Activated CD4-positive, alpha-beta T cell treated with anti-CD3 and anti-CD28 coated beads for 36 hours (primary cell): Measurements from ENCODE around the gene ANAPC1. TPM values are rescaled to one million over a fixed set of nuclear protein-coding genes. Genes with fewer than 3 reads are reported as not detected.
"Not testable (repeated sequence)": the region's sequence is repeated elsewhere in the genome, so short reads cannot be mapped to it uniquely, and the experiment has no call there.

Source experiments
- ATAC-seq: fragments of 200-7000 bp; cut with Tn5 transposase; one replicate; pipeline ENCODE4 v1.10.0; 2021; ENCODE audit warnings: mild to moderate bottlenecking, moderate library complexity
- CTCF ChIA-PET: fragments of 350-600 bp; sonication (Branson Sonifier 250); formaldehyde crosslinking; loops from one replicate; lab custom pipeline; 2021; ENCODE audit warnings: antibody characterized with exemption; lab: Charles Lee
- POLR2A ChIA-PET: fragments of 350-600 bp; sonication (Branson Sonifier 250); formaldehyde crosslinking; loops from one replicate; lab custom pipeline; 2021; ENCODE audit warnings: antibody characterized with exemption, inconsistent platforms; lab: Charles Lee
- DNase-seq: peaks from one replicate; pipeline ENCODE4 v3.0.0-alpha.2; 2020
- H3K27ac Mint-ChIP-seq: one replicate; pipeline ENCODE4 v1.8.0; 2021; ENCODE audit warnings: mixed read lengths
- H3K27me3 Mint-ChIP-seq: one replicate; pipeline ENCODE4 v1.8.0; 2021; ENCODE audit warnings: mixed read lengths
- H3K36me3 Mint-ChIP-seq: one replicate; pipeline ENCODE4 v1.8.0; 2021; ENCODE audit warnings: low read depth, mixed read lengths
- H3K4me1 Mint-ChIP-seq: one replicate; pipeline ENCODE4 v1.8.0; 2021; ENCODE audit warnings: mixed read lengths
- H3K4me3 Mint-ChIP-seq: one replicate; pipeline ENCODE4 v1.8.0; 2021; ENCODE audit warnings: mild to moderate bottlenecking, moderate library complexity, mixed read lengths
- H3K9me3 Mint-ChIP-seq: one replicate; pipeline ENCODE4 v1.8.0; 2021; ENCODE audit warnings: low read depth, mixed read lengths
- intact Hi-C, 2 experiments: fragments of 100-400 bp; cut with DNase I in 1 of 2; cut with micrococcal nuclease in 1 of 2; formaldehyde crosslinking; loops; one replicate each; pipeline versions ENCODE4 v1.14.2 to v1.15.1; 2022 to 2024; cut with DNase I, micrococcal nuclease
- total RNA-seq, 2 experiments: library from RNA; stranded (reverse); gene quantifications; one replicate each; pipeline ENCODE4 v1.2.3, GENCODE V29; 2021

The ANAPC1 gene
- total RNA-seq, 2 experiments from 2014 or later: 85.1 to 113 TPM

- H3K36me3 Mint-ChIP-seq: peaks cover 14% of the 10 kb centered on the region
- POLR2A ChIA-PET, H3K9me3 Mint-ChIP-seq, H3K27me3 Mint-ChIP-seq, H3K27ac Mint-ChIP-seq, CTCF ChIA-PET, H3K4me3 Mint-ChIP-seq, H3K4me1 Mint-ChIP-seq, ATAC-seq, DNase-seq, intact Hi-C loops: not testable (repeated sequence)
Observed at GRCh38 chr2:111760697-111761284, 123.2 kb downstream of the ANAPC1 start.

GRCh38 chr2:111752533-111752932 is 131.5 kb downstream of the ANAPC1 start:
- POLR2A ChIA-PET, H3K4me1 Mint-ChIP-seq, H3K27me3 Mint-ChIP-seq, H3K9me3 Mint-ChIP-seq, H3K4me3 Mint-ChIP-seq, ATAC-seq, CTCF ChIA-PET, DNase-seq, intact Hi-C loops, H3K27ac Mint-ChIP-seq, H3K36me3 Mint-ChIP-seq: not testable (repeated sequence)

DNA sequence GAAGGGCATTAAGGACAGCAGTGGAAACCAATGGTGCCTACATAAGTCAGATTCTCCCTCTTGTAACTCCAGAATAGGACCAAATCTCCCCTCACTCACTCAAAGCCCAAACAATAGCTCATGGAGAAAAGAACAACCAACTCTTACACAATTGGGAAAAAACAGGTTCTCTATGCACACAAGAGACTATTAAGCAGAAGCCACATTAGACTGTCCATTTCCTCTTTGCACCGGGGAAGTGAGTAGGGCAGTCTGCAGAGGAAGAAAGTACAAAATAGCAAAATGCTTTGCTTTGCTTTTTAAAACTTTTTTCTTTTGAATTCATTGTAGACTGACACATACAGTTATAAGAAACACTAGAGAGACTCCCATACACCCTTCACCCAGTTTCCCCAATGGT is 133.4 kb downstream of the ANAPC1 start:
- DNase-seq, H3K4me3 Mint-ChIP-seq, H3K4me1 Mint-ChIP-seq, H3K9me3 Mint-ChIP-seq, intact Hi-C loops, ATAC-seq, H3K36me3 Mint-ChIP-seq, CTCF ChIA-PET, H3K27me3 Mint-ChIP-seq, H3K27ac Mint-ChIP-seq, POLR2A ChIA-PET: not testable (repeated sequence)

DNA sequence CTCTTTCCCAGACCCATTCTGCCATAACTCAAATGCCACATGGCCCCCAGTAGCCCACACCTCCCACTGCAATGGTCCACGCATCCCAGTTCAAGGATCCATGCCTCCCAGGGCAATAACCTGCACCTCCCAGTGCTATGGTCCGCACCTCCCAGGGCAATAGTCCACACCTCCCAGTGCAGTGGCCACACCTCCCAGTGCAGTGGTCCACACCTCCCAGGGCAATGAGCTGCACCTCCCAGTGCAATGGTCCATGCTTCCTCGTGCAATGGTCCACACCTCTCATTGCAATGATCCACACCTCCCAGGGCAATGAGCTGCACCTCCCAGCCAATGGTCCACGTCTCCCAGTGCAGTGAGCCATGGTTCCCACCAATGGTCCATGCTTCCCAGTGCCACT is 135.6 kb downstream of the ANAPC1 start:
- H3K27ac Mint-ChIP-seq, H3K9me3 Mint-ChIP-seq, CTCF ChIA-PET, POLR2A ChIA-PET, ATAC-seq, DNase-seq, H3K4me3 Mint-ChIP-seq, H3K27me3 Mint-ChIP-seq, H3K4me1 Mint-ChIP-seq, H3K36me3 Mint-ChIP-seq, intact Hi-C loops: not testable (repeated sequence)

GRCh38 chr2:111747410-111748115 is 136.4 kb downstream of the ANAPC1 start:
- POLR2A ChIA-PET, H3K36me3 Mint-ChIP-seq, CTCF ChIA-PET, H3K27me3 Mint-ChIP-seq, H3K4me3 Mint-ChIP-seq, H3K4me1 Mint-ChIP-seq, intact Hi-C loops, H3K27ac Mint-ChIP-seq, H3K9me3 Mint-ChIP-seq: not testable (repeated sequence)
- DNase-seq (peak; percentile 91), ATAC-seq (peak; percentile 98)

DNA sequence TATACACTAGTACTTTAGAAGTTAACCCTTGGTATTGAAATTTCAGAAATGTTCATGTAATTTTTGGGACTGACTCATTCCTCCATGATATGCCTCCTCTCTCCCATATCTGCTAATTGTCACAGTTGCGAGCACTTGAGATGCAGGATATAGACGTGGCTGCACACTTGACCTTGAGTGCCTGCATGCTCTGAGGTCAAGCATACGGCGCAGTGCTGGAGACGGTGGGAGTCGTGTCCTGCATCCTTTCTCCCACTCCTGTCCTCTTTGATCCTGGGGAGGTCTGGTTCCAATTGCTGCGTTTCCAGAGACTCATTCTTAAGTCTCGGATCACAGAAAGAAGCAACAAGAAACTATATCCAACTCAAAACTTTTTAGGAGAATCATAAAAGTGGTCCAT is 139.2 kb downstream of the ANAPC1 start:
- H3K27me3 Mint-ChIP-seq, DNase-seq, intact Hi-C loops, CTCF ChIA-PET, ATAC-seq, H3K27ac Mint-ChIP-seq, H3K4me1 Mint-ChIP-seq, POLR2A ChIA-PET, H3K36me3 Mint-ChIP-seq, H3K4me3 Mint-ChIP-seq, H3K9me3 Mint-ChIP-seq: not testable (repeated sequence)

GRCh38 chr2:111741517-111741916 is 142.5 kb downstream of the ANAPC1 start:
- CTCF ChIA-PET, POLR2A ChIA-PET: not testable (repeated sequence)

GRCh38 chr2:111735838-111736721 is 147.9 kb downstream of the ANAPC1 start:
- H3K4me1 Mint-ChIP-seq, DNase-seq, H3K36me3 Mint-ChIP-seq, H3K9me3 Mint-ChIP-seq, intact Hi-C loops, H3K27me3 Mint-ChIP-seq, H3K27ac Mint-ChIP-seq, H3K4me3 Mint-ChIP-seq, POLR2A ChIA-PET, CTCF ChIA-PET: not testable (repeated sequence)
- peak; percentile 89 for ATAC-seq

More at GRCh38 chr2:111741517-111741916, 142.5 kb downstream of the ANAPC1 start:
- intact Hi-C loops, H3K27me3 Mint-ChIP-seq, H3K36me3 Mint-ChIP-seq, H3K4me3 Mint-ChIP-seq, ATAC-seq, DNase-seq, H3K9me3 Mint-ChIP-seq, H3K4me1 Mint-ChIP-seq, H3K27ac Mint-ChIP-seq: not testable (repeated sequence)

GRCh38 chr2:111735420-111735819 is 148.6 kb downstream of the ANAPC1 start:
- H3K27me3 Mint-ChIP-seq, POLR2A ChIA-PET, H3K36me3 Mint-ChIP-seq, ATAC-seq, H3K4me1 Mint-ChIP-seq, DNase-seq, H3K4me3 Mint-ChIP-seq, intact Hi-C loops, CTCF ChIA-PET, H3K9me3 Mint-ChIP-seq, H3K27ac Mint-ChIP-seq: not testable (repeated sequence)

GRCh38 chr2:111729812-111730458 is 154.1 kb downstream of the ANAPC1 start:
- H3K27me3 Mint-ChIP-seq, H3K27ac Mint-ChIP-seq, intact Hi-C loops, CTCF ChIA-PET, DNase-seq, H3K4me1 Mint-ChIP-seq, H3K9me3 Mint-ChIP-seq, H3K36me3 Mint-ChIP-seq, POLR2A ChIA-PET, H3K4me3 Mint-ChIP-seq, ATAC-seq: not testable (repeated sequence)

GRCh38 chr2:111727611-111728110 is 156.3 kb downstream of the ANAPC1 start:
- DNase-seq: peak; percentile 59
- intact Hi-C loops, POLR2A ChIA-PET, CTCF ChIA-PET, H3K27me3 Mint-ChIP-seq, H3K27ac Mint-ChIP-seq, H3K4me1 Mint-ChIP-seq, H3K4me3 Mint-ChIP-seq, H3K9me3 Mint-ChIP-seq, H3K36me3 Mint-ChIP-seq: not testable (repeated sequence)
- peak; percentile 87 for ATAC-seq
